AG10803 (cell line): ENCODE results near the gene ZNF782.

ENCODE experiments used
- DNase-seq: peaks from one replicate; pipeline ENCODE4 v3.0.0; 2010; ENCODE audit warnings: low read depth
- H3K4me3 ChIP-seq: 2 replicates; pipeline ENCODE4 v1.5.1; 2011; ENCODE audit warnings: mild to moderate bottlenecking, low read length, control low read depth
- CTCF ChIP-seq: conservative IDR thresholded peaks from 2 replicates; pipeline ENCODE4 v1.5.1; 2011; ENCODE audit warnings: mild to moderate bottlenecking, low read length, control low read depth, inconsistent platforms

The ZNF782 gene

GRCh38 chr9:96781552-96781951 is 72.8 kb downstream of the ZNF782 start:
- no peak for DNase-seq
- H3K4me3 ChIP-seq, result no peak overlapping the region
- no peak for TF ChIP-seq CTCF

DNA sequence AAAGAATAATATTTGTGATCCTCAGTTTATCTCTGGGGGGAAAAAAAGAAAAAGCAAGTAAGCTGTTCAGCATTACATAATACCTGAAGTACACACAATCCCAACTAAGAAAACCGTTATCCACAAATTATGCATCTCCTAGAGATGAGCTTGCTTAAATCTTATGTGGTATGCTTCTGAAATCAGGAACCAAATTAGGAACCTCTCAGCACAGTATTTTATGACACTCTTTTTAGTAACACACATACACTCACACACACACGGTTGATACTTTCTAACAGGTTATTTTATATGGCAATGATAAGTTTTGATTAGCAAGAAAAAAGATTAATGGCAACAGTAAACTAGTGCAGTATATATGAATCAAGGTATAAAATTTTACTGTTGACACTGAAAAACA is 75.2 kb downstream of the ZNF782 start:
- H3K4me3 ChIP-seq, result no peak overlapping the region
- TF ChIP-seq CTCF, result no peak
- no peak for DNase-seq

DNA sequence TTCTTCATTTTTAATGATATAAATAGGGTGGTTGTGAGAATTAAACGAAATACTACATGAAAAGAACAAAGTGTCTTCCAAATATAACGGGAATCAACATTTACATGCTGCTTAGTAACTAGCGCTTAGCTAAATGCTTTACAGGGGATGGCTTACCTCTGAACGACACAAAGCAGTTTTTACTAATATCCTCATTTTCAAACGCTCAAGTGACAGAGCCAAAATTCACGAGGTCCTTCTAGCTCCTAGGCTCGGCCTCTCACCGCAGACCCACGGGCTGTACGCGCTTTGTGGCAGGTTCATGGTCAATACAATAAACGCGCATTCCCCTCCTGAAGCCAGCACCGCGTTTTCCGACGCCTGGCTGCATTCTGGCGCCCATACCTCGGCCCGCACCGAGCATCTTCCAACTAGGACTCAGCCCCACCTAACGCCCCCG is 76.9 kb downstream of the ZNF782 start:
- H3K4me3 ChIP-seq, result peak overlapping the region; percentile 72
- no peak for DNase-seq
- TF ChIP-seq CTCF, result no peak

DNA sequence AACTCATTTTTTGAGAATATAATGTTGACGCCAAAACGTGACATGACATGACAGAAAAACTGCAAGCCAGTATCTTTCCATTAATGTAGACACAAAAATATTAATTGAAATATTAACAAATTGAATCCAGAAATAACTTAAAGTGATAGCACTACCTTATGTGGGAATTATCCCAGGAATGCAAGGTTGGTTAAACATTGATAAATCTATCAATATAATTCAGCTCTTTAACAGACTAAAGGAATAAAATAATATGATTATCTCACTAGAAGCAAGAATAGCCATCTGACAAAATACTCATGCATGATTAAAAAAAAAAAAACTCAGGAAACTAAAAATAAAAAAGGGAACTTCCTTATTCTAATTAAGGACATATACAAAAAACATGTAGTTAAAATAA is 83.2 kb downstream of the ZNF782 start:
- no peak for DNase-seq
- H3K4me3 ChIP-seq, result no peak overlapping the region
- TF ChIP-seq CTCF, result no peak

DNA sequence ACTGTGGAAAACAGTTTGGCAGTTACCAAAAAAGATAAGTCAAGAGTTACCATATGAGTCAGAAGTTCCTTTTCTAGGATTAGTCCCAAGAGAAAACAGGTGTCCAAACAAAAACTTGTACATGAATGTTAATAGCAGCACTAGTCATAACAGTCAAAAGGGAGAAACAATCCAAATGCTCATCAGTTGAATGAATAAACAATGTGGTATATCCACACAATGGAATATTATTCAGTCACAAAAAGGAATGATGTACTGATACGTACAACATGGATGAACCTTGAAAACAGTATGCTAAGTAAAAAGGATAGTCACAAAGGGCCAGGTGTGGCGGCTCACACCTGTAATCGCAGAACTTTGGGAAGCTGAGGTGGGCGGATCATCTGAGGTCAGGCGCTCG is 84.3 kb downstream of the ZNF782 start:
- no peak overlapping the region for H3K4me3 ChIP-seq
- no peak for DNase-seq
- no peak for TF ChIP-seq CTCF
